ENCODE measurements around the gene CFAP100. TPM values are rescaled to one million over a fixed set of nuclear protein-coding genes. Genes with fewer than 3 reads are reported as not detected.

The CFAP100 gene
- total RNA-seq, 1 experiment from 2014 or later = not detected

DNA sequence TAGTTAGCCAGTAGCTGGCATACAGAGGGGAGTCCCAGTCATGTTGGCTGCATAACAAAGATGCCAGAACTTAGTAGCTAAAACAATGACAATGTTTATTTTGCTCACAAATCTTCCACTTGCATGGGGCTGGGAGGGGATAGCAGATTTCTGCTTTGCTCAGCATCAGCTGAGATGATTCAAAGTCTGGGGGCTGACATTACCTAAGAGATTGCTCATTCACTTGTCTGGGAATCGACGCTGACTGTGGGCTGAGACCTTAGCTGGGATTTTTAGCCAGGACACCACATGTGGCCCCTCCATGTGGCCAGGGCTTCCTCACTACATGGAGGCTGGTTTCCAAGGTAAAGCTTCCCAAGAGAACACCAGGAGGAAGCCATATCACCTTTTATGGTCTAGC is 12.7 kb upstream of the CFAP100 start:
- H3K79me2 ChIP-seq (ENCODE audit: low read length) = no peaks in the 10 kb centered on the region
- H3K36me3 ChIP-seq (ENCODE audit: low read depth, low read length) = no peaks in the 10 kb centered on the region
- intact Hi-C loops (cut with micrococcal nuclease) = no loop called here
- ATAC-seq = no peak
- no peaks in the 10 kb centered on the region for H3F3A ChIP-seq (ENCODE audit: low read length, unreplicated experiment)
- H3K9ac ChIP-seq (ENCODE audit: low read length) = no peak overlapping the region
- no peak overlapping the region for H3K4me3 ChIP-seq (ENCODE audit: low read length)
- H3K9me3 ChIP-seq (ENCODE audit: low read length) = no peaks in the 10 kb centered on the region
- TF ChIP-seq EZH2 (IDR thresholded peaks at IDR 0.05; ENCODE audit: low read length, unreplicated experiment) (no peak), EZH2phosphoT487 (IDR thresholded peaks at IDR 0.05; ENCODE audit: borderline replicate concordance, low read length) (no peak)
- TF ChIP-seq, protein P1, sequence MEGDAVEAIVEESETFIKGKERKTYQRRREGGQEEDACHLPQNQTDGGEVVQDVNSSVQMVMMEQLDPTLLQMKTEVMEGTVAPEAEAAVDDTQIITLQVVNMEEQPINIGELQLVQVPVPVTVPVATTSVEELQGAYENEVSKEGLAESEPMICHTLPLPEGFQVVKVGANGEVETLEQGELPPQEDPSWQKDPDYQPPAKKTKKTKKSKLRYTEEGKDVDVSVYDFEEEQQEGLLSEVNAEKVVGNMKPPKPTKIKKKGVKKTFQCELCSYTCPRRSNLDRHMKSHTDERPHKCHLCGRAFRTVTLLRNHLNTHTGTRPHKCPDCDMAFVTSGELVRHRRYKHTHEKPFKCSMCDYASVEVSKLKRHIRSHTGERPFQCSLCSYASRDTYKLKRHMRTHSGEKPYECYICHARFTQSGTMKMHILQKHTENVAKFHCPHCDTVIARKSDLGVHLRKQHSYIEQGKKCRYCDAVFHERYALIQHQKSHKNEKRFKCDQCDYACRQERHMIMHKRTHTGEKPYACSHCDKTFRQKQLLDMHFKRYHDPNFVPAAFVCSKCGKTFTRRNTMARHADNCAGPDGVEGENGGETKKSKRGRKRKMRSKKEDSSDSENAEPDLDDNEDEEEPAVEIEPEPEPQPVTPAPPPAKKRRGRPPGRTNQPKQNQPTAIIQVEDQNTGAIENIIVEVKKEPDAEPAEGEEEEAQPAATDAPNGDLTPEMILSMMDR (conservative IDR thresholded peaks at IDR 0.05; ENCODE audit: low read depth, low read length) = no peak
- H3K27me3 ChIP-seq (ENCODE audit: low read length) = peaks cover 11% of the 10 kb centered on the region; the same call in 1 of the 2 replicates
- no peaks in the 10 kb centered on the region for H4K20me1 ChIP-seq (ENCODE audit: low read length)
- no TSS peak for BruUV-seq (replicated peaks)
- no peak overlapping the region for H3K4me2 ChIP-seq (ENCODE audit: low read length)
- no peak overlapping the region for H2AFZ ChIP-seq (ENCODE audit: low read length)
- no peak overlapping the region for H3K27ac ChIP-seq (ENCODE audit: low read length)
- POLR2A ChIA-PET (ENCODE audit: unreplicated experiment) = no interaction called here
- DNase-seq = no peak
- CTCF ChIA-PET = no interaction called here
- no peaks in the 10 kb centered on the region for H3K4me1 ChIP-seq (ENCODE audit: insufficient read depth, low read length)
- H3K9me2 ChIP-seq (replicated peaks; ENCODE audit: low read length) = no peaks in the 10 kb centered on the region

DNA sequence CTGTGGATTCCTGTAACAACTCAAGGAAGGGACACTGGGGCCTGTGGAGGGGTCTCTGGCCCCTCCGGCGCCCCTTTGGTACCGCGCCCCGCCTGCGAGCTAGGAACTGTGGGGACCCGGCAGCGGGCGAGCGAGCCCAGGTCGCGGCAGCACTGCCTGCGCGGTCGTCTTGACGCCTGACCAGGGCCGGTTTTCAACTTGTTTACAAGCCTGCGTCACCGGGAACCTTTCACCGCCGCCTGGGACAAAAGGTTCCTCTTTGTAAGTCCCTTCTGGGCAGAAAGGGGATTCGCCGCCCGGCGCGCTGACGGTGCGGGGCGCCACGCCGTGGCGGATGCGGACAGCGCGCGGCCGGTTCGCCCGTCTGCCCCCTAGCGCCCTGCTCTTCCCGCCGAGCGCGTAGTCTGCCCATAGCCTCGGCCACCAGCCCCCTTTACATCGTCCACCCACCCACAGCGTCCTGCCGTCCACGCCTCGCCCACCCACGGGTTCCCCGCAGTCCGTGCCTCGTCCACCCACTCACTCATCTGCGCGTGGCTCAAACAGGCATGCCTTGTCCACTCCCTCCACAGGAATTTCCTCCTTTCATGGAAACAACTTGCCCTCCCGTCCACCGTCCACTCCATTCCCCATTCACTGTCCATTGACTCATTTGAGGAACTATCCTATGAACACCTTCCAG is 5.5 kb upstream of the CFAP100 start:
- H3F3A ChIP-seq (ENCODE audit: low read length, unreplicated experiment) = no peaks in the 10 kb centered on the region
- H4K20me1 ChIP-seq (ENCODE audit: low read length) = no peaks in the 10 kb centered on the region
- peak; percentile 85 for DNase-seq
- H3K36me3 ChIP-seq (ENCODE audit: low read depth, low read length) = no peaks in the 10 kb centered on the region
- peak overlapping the region; percentile 58; the same call in 1 of the 2 replicates for H3K4me3 ChIP-seq (ENCODE audit: low read length)
- no peak overlapping the region for H3K27ac ChIP-seq (ENCODE audit: low read length)
- intact Hi-C loops (cut with micrococcal nuclease) = loop anchor here (1.0 kb wide), 2 partner anchors 130 to 255 kb away; no protein-coding TSS in a partner anchor
- no peaks in the 10 kb centered on the region for H3K9me2 ChIP-seq (replicated peaks; ENCODE audit: low read length)
- CTCF ChIA-PET = interaction anchor here (0.6 kb wide), 2 partner anchors 41 to 131 kb away, joined by 3 to 8 read pairs; no protein-coding TSS in a partner anchor
- BruUV-seq (replicated peaks) = no TSS peak
- POLR2A ChIA-PET (ENCODE audit: unreplicated experiment) = no interaction called here
- H3K4me1 ChIP-seq (ENCODE audit: insufficient read depth, low read length) = 0 out of 2 replicates have a peak, but pooled peaks cover 3% of the 10 kb centered on the region
- H2AFZ ChIP-seq (ENCODE audit: low read length) = peak overlapping the region; percentile 66
- TF ChIP-seq, protein P1 (conservative IDR thresholded peaks at IDR 0.05; ENCODE audit: low read depth, low read length) = peak; percentile 85
- TF ChIP-seq EZH2phosphoT487 (IDR thresholded peaks at IDR 0.05; ENCODE audit: borderline replicate concordance, low read length) (no peak), EZH2 (IDR thresholded peaks at IDR 0.05; ENCODE audit: low read length, unreplicated experiment) (no peak)
- H3K4me2 ChIP-seq (ENCODE audit: low read length) = peak overlapping the region; percentile 92
- ATAC-seq = peak; percentile 94
- peak overlapping the region; percentile 36 for H3K9ac ChIP-seq (ENCODE audit: low read length)
- no peaks in the 10 kb centered on the region for H3K9me3 ChIP-seq (ENCODE audit: low read length)
- H3K79me2 ChIP-seq (ENCODE audit: low read length) = no peaks in the 10 kb centered on the region
- H3K27me3 ChIP-seq (ENCODE audit: low read length) = no peaks in the 10 kb centered on the region

DNA sequence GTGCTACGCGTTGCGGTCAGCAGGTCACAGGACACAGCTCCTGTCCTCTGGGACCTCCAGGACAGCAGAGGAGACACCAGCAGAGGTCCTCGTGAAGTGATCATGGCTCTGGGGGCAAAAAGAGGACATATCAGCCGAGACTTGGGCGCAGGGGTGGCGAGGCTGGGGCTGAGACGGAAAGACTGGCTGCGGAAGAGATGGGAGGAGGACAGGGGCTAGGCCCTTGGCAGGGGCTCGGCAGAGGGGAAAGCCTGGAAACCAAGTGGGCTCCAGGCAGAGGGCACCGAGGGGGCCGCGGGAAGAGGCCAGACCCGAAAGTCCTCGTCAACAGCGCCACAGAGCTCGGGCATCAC is 4.9 kb upstream of the CFAP100 start:
- BruUV-seq (replicated peaks) = no TSS peak
- no peak overlapping the region for H3K9ac ChIP-seq (ENCODE audit: low read length)
- H3K27ac ChIP-seq (ENCODE audit: low read length) = no peak overlapping the region

More for the DNA sequence above, 4.9 kb upstream of the CFAP100 start:
- Histone ChIP-seq H3K4me1 (ENCODE audit: insufficient read depth, low read length) (0 out of 2 replicates have a peak, but pooled peaks cover 3% of the 10 kb centered on the region), H3K9me2 (replicated peaks; ENCODE audit: low read length) (no peaks in the 10 kb centered on the region), H3K9me3 (ENCODE audit: low read length) (no peaks in the 10 kb centered on the region), H3K4me2 (ENCODE audit: low read length) (peak overlapping the region; percentile 92), H3K4me3 (ENCODE audit: low read length) (peak overlapping the region; percentile 23; the same call in 1 of the 2 replicates), H3F3A (ENCODE audit: low read length, unreplicated experiment) (no peaks in the 10 kb centered on the region), H3K79me2 (ENCODE audit: low read length) (no peaks in the 10 kb centered on the region), H3K36me3 (ENCODE audit: low read depth, low read length) (no peaks in the 10 kb centered on the region), H4K20me1 (ENCODE audit: low read length) (no peaks in the 10 kb centered on the region), H2AFZ (ENCODE audit: low read length) (peak overlapping the region; percentile 66), H3K27me3 (ENCODE audit: low read length) (no peaks in the 10 kb centered on the region)
- ChIA-PET POLR2A (ENCODE audit: unreplicated experiment) (no interaction called here), CTCF (no interaction called here)
- TF ChIP-seq, protein P1 (conservative IDR thresholded peaks at IDR 0.05; ENCODE audit: low read depth, low read length) = no peak
- TF ChIP-seq EZH2phosphoT487 (IDR thresholded peaks at IDR 0.05; ENCODE audit: borderline replicate concordance, low read length) (no peak), EZH2 (IDR thresholded peaks at IDR 0.05; ENCODE audit: low read length, unreplicated experiment) (no peak)
- intact Hi-C loops (cut with micrococcal nuclease) = loop anchor here (1.0 kb wide), 2 partner anchors 130 to 255 kb away; no protein-coding TSS in a partner anchor
- no peak for DNase-seq
- no peak for ATAC-seq

All from PC-3 (cell line).